Activated B cell treated with CpG ODN at 0.5 μM for 24 hours (primary cell): Measurements from ENCODE around the gene ATP1B1. TPM values are rescaled to one million over a fixed set of nuclear protein-coding genes. Genes with fewer than 3 reads are reported as not detected.

Source experiments
- ATAC-seq: fragments of 200-7000 bp; cut with Tn5 transposase; one replicate; pipeline ENCODE4 v1.10.0; 2021; ENCODE audit warnings: low read depth, mild to moderate bottlenecking, moderate library complexity
- CTCF ChIA-PET: fragments of 350-600 bp; sonication (Branson Sonifier 250); formaldehyde crosslinking; loops from one replicate; lab custom pipeline; 2021; ENCODE audit warnings: antibody characterized with exemption; lab: Charles Lee
- POLR2A ChIA-PET: fragments of 350-600 bp; sonication (Branson Sonifier 250); formaldehyde crosslinking; loops from one replicate; lab custom pipeline; 2021; ENCODE audit warnings: antibody characterized with exemption; lab: Charles Lee
- DNase-seq: peaks from one replicate; pipeline ENCODE4 v3.0.0; 2022
- H3K27ac Mint-ChIP-seq: one replicate; pipeline ENCODE4 v1.8.0; 2020; ENCODE audit warnings: mixed read lengths
- H3K27me3 Mint-ChIP-seq: one replicate; pipeline ENCODE4 v1.8.0; 2021; ENCODE audit warnings: mixed read lengths
- H3K36me3 Mint-ChIP-seq: one replicate; pipeline ENCODE4 v1.8.0; 2021; ENCODE audit warnings: low read depth, mixed read lengths
- H3K4me1 Mint-ChIP-seq: one replicate; pipeline ENCODE4 v1.8.0; 2021; ENCODE audit warnings: mixed read lengths
- H3K4me3 Mint-ChIP-seq: one replicate; pipeline ENCODE4 v1.8.0; 2020; ENCODE audit warnings: mild to moderate bottlenecking, mixed read lengths
- H3K9me3 Mint-ChIP-seq: one replicate; pipeline ENCODE4 v1.8.0; 2020; ENCODE audit warnings: mixed read lengths
- intact Hi-C: fragments of 100-400 bp; cut with micrococcal nuclease; formaldehyde crosslinking; loops from one replicate; pipeline ENCODE4 v1.15.1; 2024
- total RNA-seq: library from RNA; stranded (reverse); gene quantifications from 2 replicates; pipeline ENCODE4 v1.2.3, GENCODE V29; 2022
- TF ChIP-seq, protein P1 (sequence below): fragments of 200-600 bp; IDR thresholded peaks from one replicate; pipeline ENCODE4 v1.8.0; 2022; ENCODE audit warnings: antibody characterized with exemption, mild to moderate bottlenecking

ATP1B1 gene
- total RNA-seq, 1 donor from 2014 or later, result 1.6 TPM

DNA sequence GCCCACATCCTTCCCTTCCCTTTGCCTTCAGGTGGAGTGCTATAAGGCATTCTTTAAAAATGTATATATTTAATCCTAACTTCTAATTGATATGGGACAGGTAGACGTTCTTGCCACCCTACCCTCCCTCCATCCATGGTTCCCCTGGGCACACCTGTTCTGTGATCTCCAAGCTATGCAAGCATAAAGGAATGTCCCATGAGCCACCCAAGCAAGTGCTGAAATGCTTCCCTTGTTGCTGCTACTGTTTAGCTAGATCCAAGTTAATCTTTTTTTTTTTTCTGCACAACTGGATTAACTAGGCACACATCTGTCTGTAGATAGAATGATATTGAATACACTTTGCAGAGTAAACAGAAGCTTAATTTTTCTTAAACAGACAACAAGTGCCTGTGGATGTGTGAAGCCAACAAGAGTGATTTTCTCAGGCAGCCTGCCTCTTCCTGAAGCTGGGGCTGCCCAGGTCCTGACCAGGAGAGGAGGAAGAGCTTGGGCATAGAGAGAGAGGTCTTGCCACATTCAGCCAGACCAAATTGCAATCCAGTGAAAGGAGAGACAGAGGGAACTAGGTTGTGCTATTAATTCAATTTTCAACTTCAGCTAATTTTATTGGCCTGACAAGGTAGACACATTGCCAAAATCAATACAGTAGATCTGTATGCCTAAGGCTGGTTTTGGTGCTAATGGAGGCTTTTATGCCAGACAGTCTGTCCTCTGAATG is 28.2 kb upstream of the ATP1B1 start:
- Mint-ChIP-seq H3K4me1 (no peaks in the 10 kb centered on the region), H3K36me3 (no peaks in the 10 kb centered on the region), H3K4me3 (no peak overlapping the region), H3K27ac (no peak overlapping the region), H3K27me3 (peaks cover 4% of the 10 kb centered on the region), H3K9me3 (no peaks in the 10 kb centered on the region)
- intact Hi-C loops, result no loop called here
- ChIA-PET CTCF (no interaction called here), POLR2A (no interaction called here)
- ATAC-seq, result no peak
- DNase-seq, result no peak
- TF ChIP-seq, protein P1, sequence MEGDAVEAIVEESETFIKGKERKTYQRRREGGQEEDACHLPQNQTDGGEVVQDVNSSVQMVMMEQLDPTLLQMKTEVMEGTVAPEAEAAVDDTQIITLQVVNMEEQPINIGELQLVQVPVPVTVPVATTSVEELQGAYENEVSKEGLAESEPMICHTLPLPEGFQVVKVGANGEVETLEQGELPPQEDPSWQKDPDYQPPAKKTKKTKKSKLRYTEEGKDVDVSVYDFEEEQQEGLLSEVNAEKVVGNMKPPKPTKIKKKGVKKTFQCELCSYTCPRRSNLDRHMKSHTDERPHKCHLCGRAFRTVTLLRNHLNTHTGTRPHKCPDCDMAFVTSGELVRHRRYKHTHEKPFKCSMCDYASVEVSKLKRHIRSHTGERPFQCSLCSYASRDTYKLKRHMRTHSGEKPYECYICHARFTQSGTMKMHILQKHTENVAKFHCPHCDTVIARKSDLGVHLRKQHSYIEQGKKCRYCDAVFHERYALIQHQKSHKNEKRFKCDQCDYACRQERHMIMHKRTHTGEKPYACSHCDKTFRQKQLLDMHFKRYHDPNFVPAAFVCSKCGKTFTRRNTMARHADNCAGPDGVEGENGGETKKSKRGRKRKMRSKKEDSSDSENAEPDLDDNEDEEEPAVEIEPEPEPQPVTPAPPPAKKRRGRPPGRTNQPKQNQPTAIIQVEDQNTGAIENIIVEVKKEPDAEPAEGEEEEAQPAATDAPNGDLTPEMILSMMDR, result no peak

DNA sequence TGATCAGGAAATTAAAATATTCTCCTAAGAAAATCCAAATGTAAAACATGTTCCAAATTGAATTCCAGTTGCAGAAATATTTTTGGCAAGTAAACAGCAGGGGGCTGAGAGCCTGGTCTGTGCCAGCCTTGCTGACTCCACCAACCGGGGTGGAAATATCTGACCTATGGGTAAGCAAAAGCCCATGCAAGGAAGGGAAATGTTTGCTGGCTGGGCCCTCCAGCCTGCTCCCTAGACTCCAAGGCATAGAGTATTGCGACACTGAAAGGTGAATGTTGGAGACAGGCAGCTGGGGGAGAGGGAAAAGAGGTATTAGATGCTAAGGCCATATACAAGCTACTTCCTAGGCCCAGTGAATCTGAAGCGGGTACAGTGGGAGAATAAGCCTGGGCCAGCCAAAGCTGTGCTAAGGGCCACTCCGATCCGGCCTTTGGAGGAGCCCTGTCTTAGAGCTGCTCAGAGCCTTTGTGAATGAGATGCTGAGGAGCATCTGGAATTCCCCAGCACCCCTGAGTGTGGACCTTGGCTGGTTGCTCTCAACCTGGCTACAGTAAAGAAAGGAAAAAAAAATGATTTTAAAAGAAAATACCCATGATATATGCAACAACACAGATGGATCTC is 24.9 kb upstream of the ATP1B1 start:
- TF ChIP-seq, protein P1, result no peak
- H3K4me1 Mint-ChIP-seq, result peaks cover 2% of the 10 kb centered on the region
- no peak for DNase-seq
- intact Hi-C loops, result no loop called here
- ATAC-seq, result no peak
- no peak overlapping the region for H3K27ac Mint-ChIP-seq
- H3K9me3 Mint-ChIP-seq, result no peaks in the 10 kb centered on the region
- H3K27me3 Mint-ChIP-seq, result no peaks in the 10 kb centered on the region
- no peak overlapping the region for H3K4me3 Mint-ChIP-seq
- H3K36me3 Mint-ChIP-seq, result no peaks in the 10 kb centered on the region
- ChIA-PET CTCF (no interaction called here), POLR2A (no interaction called here)

DNA sequence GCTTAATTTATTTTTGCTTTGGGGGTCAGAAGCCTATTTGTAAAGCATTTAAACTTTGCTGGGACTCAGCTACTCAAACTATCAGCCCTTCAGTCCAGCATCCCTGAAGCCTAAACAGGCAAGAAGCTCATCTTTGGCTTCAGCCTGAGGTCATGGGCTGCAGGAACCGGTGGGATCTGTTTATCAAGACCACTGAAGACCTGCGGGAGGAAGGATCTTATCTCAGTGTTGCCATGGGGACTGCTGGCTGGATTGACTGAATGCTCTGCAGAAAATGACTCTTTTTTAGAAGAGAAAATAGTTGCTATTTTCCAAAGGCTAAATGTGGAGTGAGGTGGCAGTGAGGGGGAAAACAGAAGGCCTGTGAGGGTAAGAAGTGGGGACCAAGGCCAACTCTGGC is 20.6 kb upstream of the ATP1B1 start:
- intact Hi-C loops, result no loop called here
- no peaks in the 10 kb centered on the region for H3K36me3 Mint-ChIP-seq
- TF ChIP-seq, protein P1, result no peak
- peaks cover 17% of the 10 kb centered on the region for H3K4me1 Mint-ChIP-seq
- no peak for ATAC-seq
- no peak for DNase-seq
- peaks cover 4% of the 10 kb centered on the region for H3K27me3 Mint-ChIP-seq
- POLR2A ChIA-PET, result no interaction called here
- CTCF ChIA-PET, result no interaction called here
- no peak overlapping the region for H3K4me3 Mint-ChIP-seq
- no peaks in the 10 kb centered on the region for H3K9me3 Mint-ChIP-seq
- no peak overlapping the region for H3K27ac Mint-ChIP-seq

DNA sequence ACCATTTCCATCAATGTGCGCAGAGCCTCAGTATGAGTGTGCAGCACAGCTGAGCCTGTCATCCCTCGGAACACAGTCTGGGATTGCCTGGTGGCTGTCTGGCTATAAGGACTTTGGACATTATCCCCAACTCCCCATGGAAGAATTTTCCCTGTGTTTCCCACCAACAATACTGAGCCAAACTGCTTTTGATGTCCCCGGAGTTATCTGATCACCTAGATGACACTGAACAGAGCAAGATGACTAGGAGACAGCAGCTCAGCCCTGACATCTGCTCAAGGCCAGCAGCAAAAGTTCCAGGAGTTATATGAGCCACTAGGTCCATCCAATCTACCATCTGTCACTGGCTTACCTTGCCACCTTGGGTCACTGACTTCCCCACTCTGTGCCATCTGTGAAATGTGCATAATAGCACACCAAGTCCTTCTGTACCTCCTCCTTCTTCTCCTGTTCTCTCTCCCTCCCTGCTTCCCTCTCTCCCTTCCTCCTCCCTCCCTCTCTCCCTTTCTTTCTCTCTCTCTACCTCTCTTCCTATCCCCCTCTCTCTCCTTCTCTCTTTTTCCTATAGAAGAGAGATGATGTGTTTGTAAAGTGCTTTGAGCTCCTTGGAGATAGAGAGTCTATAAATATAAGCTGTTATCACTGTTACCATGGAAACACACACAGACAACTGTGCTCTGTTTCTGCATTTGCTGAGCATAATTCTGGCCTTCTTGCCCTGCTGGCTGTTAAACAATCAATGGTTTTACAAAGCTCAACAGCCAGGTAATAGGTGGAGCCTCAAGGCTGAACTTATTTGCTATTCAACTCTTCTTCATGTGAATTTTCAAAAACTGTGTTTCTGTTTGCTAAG is 19.7 kb upstream of the ATP1B1 start:
- ATAC-seq (no peak), DNase-seq (no peak)
- Mint-ChIP-seq H3K4me1 (peaks cover 24% of the 10 kb centered on the region), H3K9me3 (no peaks in the 10 kb centered on the region), H3K27ac (no peak overlapping the region), H3K36me3 (no peaks in the 10 kb centered on the region), H3K27me3 (peaks cover 4% of the 10 kb centered on the region), H3K4me3 (no peak overlapping the region)
- TF ChIP-seq, protein P1, result no peak
- intact Hi-C loops, result no loop called here
- POLR2A ChIA-PET, result no interaction called here
- CTCF ChIA-PET, result no interaction called here

DNA sequence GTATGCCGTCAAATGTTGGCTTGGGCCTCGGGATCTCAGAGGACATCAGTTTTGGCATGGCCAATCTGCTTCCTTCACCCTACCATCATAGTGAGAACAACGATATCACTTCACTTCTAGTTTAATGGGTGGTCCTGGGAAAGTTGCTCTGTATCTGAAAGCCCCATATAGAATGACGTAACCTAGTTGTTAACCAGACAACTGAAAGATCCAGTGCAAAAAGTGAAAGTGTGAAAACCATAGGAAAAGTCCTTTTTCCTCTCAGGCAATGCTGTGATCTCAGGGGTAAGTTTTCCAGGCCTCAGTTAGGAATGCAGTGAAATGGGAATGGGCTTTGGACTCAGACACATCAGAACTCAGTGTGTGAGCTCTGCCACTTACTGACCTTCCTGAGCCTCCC is 18.6 kb upstream of the ATP1B1 start:
- intact Hi-C loops, result no loop called here
- Mint-ChIP-seq H3K9me3 (no peaks in the 10 kb centered on the region), H3K27ac (no peak overlapping the region), H3K4me1 (peaks cover 24% of the 10 kb centered on the region), H3K4me3 (no peak overlapping the region), H3K36me3 (no peaks in the 10 kb centered on the region), H3K27me3 (peaks cover 4% of the 10 kb centered on the region)
- POLR2A ChIA-PET, result no interaction called here
- ATAC-seq (no peak), DNase-seq (no peak)
- TF ChIP-seq, protein P1, result no peak
- CTCF ChIA-PET, result no interaction called here
